ENCODE results near the gene PTCRA.

GRCh38 chr6:42915732-42916131 lies at the start of gene PTCRA:
- TF ChIP-seq CTCF (IDR thresholded peaks at IDR 0.05) (no peak), EZH2 (IDR thresholded peaks at IDR 0.05) (no peak), EZH2phosphoT487 (IDR thresholded peaks at IDR 0.05) (no peak)
